ENCODE results near the gene INHA.
A peak's percentile ranks its signal among the peaks of the same experiment; 100 is the strongest.

Gene INHA
- total RNA-seq: 0 reads per million in 2 experiments

- DNase-seq (ENCODE audit: low read depth): no peak
Measured at GRCh38 chr2:219572237-219573001, at the start of gene INHA. Gene INHA, plus strand, starts transcription at chr2:219572310. Its CDS starts 65 bp downstream, at chr2:219572375.

GRCh38 chr2:219523031-219523671 lies 49.0 kb upstream of the INHA start:
- no peak for DNase-seq (ENCODE audit: low read depth)

- DNase-seq (ENCODE audit: low read depth): no peak
Measured at GRCh38 chr2:219524817-219525216, 47.3 kb upstream of the INHA start.

- DNase-seq (ENCODE audit: low read depth): no peak
Measured at GRCh38 chr2:219525533-219526232, 46.4 kb upstream of the INHA start.

- DNase-seq (ENCODE audit: low read depth): no peak
Measured at GRCh38 chr2:219526320-219527075, 45.6 kb upstream of the INHA start.

GRCh38 chr2:219527076-219527394 lies 45.1 kb upstream of the INHA start:
- no peak for DNase-seq (ENCODE audit: low read depth)

- no peak for DNase-seq (ENCODE audit: low read depth)
Measured at GRCh38 chr2:219527472-219527871, 44.6 kb upstream of the INHA start.

GRCh38 chr2:219530048-219530963 lies 41.8 kb upstream of the INHA start:
- peak; percentile 73 for DNase-seq (ENCODE audit: low read depth)

- no peak for DNase-seq (ENCODE audit: low read depth)
Measured at GRCh38 chr2:219531639-219532377, 40.3 kb upstream of the INHA start.

- no peak for DNase-seq (ENCODE audit: low read depth)
Measured at GRCh38 chr2:219532378-219532649, 39.8 kb upstream of the INHA start.

GRCh38 chr2:219533930-219534661 lies 38.0 kb upstream of the INHA start:
- no peak for DNase-seq (ENCODE audit: low read depth)

- DNase-seq (ENCODE audit: low read depth): no peak
Measured at GRCh38 chr2:219536425-219536824, 35.7 kb upstream of the INHA start.

GRCh38 chr2:219536967-219537366 lies 35.1 kb upstream of the INHA start:
- no peak for DNase-seq (ENCODE audit: low read depth)

GRCh38 chr2:219537657-219538488 lies 34.2 kb upstream of the INHA start:
- DNase-seq (ENCODE audit: low read depth): no peak

GRCh38 chr2:219538504-219538951 lies 33.6 kb upstream of the INHA start:
- no peak for DNase-seq (ENCODE audit: low read depth)

GRCh38 chr2:219538956-219539788 lies 32.9 kb upstream of the INHA start:
- DNase-seq (ENCODE audit: low read depth): no peak

- no peak for DNase-seq (ENCODE audit: low read depth)
Measured at GRCh38 chr2:219539926-219540678, 32.0 kb upstream of the INHA start.
